T-cell (primary cell): ENCODE measurements around the gene LATS2. TPM values are rescaled to one million over a fixed set of nuclear protein-coding genes. Genes with fewer than 3 reads are reported as not detected.

ENCODE experiments used
- ATAC-seq, 4 experiments: fragments of 200-7000 bp in 3 of 4; fragments of 150-1000 bp in 1 of 4; cut with Tn5 transposase; replicated peaks in 1 of 4; 1 replicate in 3 of 4; 2 replicates in 1 of 4; pipeline ENCODE4 v1.10.0; 2021; ENCODE audit warnings: moderate library complexity in 3 of 4, mild to moderate bottlenecking in 2 of 4, moderate number of reproducible peaks in 1 of 4
- CTCF ChIA-PET, 2 donors: fragments of 300-600 bp; sonication (Branson Sonifier 250); formaldehyde crosslinking; loops; one replicate each; lab custom pipeline; 2022; ENCODE audit warnings: antibody characterized with exemption in 2 of 2; lab: Charles Lee
- POLR2A ChIA-PET, 2 donors: fragments of 300-600 bp; sonication (Branson Sonifier 250); formaldehyde crosslinking; loops; one replicate each; lab custom pipeline; 2022; ENCODE audit warnings: antibody characterized with exemption in 2 of 2; lab: Charles Lee
- DNase-seq, 35 experiments: peaks; one replicate each; pipeline versions ENCODE4 v3.0.0 to v3.0.0-alpha.2; 2013 to 2023
- H3K27ac ChIP-seq: one replicate; pipeline ENCODE4 v1.5.1; 2013; ENCODE audit warnings: low read length
- H3K27me3 ChIP-seq, 2 experiments: replicated peaks in 1 of 2; 1 replicate in 1 of 2; 2 replicates in 1 of 2; pipeline versions ENCODE4 v1.6.1 to v1.7.0; 2013; ENCODE audit warnings: low read length in 1 of 2, mixed read lengths in 1 of 2; ENCODE audit not compliant: control insufficient read depth in 2 of 2, insufficient read depth in 2 of 2; ENCODE audit errors: extremely low read depth in 1 of 2
- H3K36me3 ChIP-seq, 2 donors: 1 replicate in 1 of 2; 2 replicates in 1 of 2; pipeline versions ENCODE4 v1.6.1 to v1.7.0; 2013; ENCODE audit warnings: low read length in 1 of 2; ENCODE audit not compliant: control insufficient read depth in 2 of 2, insufficient read depth in 1 of 2; ENCODE audit errors: extremely low read depth in 1 of 2
- H3K4me1 ChIP-seq, 2 experiments: 1 replicate in 1 of 2; 2 replicates in 1 of 2; pipeline versions ENCODE4 v1.6.1 to v1.7.0; 2013; ENCODE audit warnings: low read length in 2 of 2, mixed read lengths in 1 of 2; ENCODE audit not compliant: insufficient read depth in 2 of 2, control insufficient read depth in 1 of 2; ENCODE audit errors: extremely low read depth in 1 of 2
- H3K4me3 ChIP-seq, 2 donors: 1 replicate in 1 of 2; 2 replicates in 1 of 2; pipeline versions ENCODE4 v1.5.1 to v1.7.0; 2013; ENCODE audit warnings: mild to moderate bottlenecking in 2 of 2, low read length in 1 of 2, moderate library complexity in 1 of 2; ENCODE audit not compliant: control insufficient read depth in 1 of 2; ENCODE audit errors: extremely low read depth in 1 of 2
- H3K9me3 ChIP-seq: 2 replicates; pipeline ENCODE4 v1.7.0; 2013
- H3K27ac Mint-ChIP-seq, 2 donors: one replicate each; pipeline ENCODE4 v1.8.0; 2020 to 2021; ENCODE audit warnings: mild to moderate bottlenecking in 2 of 2, mixed read lengths in 2 of 2
- H3K27me3 Mint-ChIP-seq, 2 donors: one replicate each; pipeline ENCODE4 v1.8.0; 2021 to 2022; ENCODE audit warnings: mixed read lengths in 2 of 2
- H3K36me3 Mint-ChIP-seq: one replicate; pipeline ENCODE4 v1.8.0; 2021; ENCODE audit warnings: mixed read lengths
- H3K4me1 Mint-ChIP-seq, 3 donors: one replicate each; pipeline ENCODE4 v1.8.0; 2020 to 2022; ENCODE audit warnings: mixed read lengths in 3 of 3, mild to moderate bottlenecking in 1 of 3
- H3K4me3 Mint-ChIP-seq, 3 donors: one replicate each; pipeline ENCODE4 v1.8.0; 2020 to 2022; ENCODE audit warnings: mild to moderate bottlenecking in 3 of 3, mixed read lengths in 3 of 3, moderate library complexity in 3 of 3
- H3K9me3 Mint-ChIP-seq, 3 donors: one replicate each; pipeline ENCODE4 v1.8.0; 2020 to 2022; ENCODE audit warnings: mixed read lengths in 3 of 3
- whole genome bisulfite sequencing: methylation state at CpG from one replicate; pipeline ENCODE4 v1.1.5; 2013; ENCODE audit warnings: missing lambda C conversion rate; ENCODE audit not compliant: insufficient coverage; 5-methylcytosine and 5-hydroxymethylcytosine counted together
- total RNA-seq, 35 experiments: library from RNA in 6 of 35; stranded (reverse) in 6 of 35; fragments of 120-200 nt in 1 of 35; gene quantifications; one replicate each; pipeline versions ENCODE4 v1.2.1 to v1.2.4 and lab custom pipeline; 2013 to 2026

LATS2 gene
- total RNA-seq, 5 donors from 2014 or later (not counting 1 experiment from before 2014, with no cell fraction given), result 0.88 to 4.2 (median 2.7) TPM

- Histone ChIP-seq H3K27me3 (peaks cover 0 to 2% of the 10 kb centered on the region in 2 experiments), H3K27ac (no peak overlapping the region), H3K4me3 (no peak overlapping the region), H3K36me3 (no peaks in the 10 kb centered on the region), H3K9me3 (no peaks in the 10 kb centered on the region), H3K4me1 (no peaks in the 10 kb centered on the region)
- DNase-seq (no peak), ATAC-seq (no peak)
- no peak overlapping the region for H3K4me3 Mint-ChIP-seq
- H3K4me1 Mint-ChIP-seq, result peaks cover 0 to 5% (median 3%) of the 10 kb centered on the region in 3 donors
- CTCF ChIA-PET, result no interaction called here
- WGBS, result 85% methylated on average over 16 of the region's 18 CpGs
- peaks cover 4 to 5% of the 10 kb centered on the region in 2 donors for H3K27me3 Mint-ChIP-seq
- POLR2A ChIA-PET, result no interaction called here
- H3K27ac Mint-ChIP-seq, result no peak overlapping the region
- H3K36me3 Mint-ChIP-seq, result peaks cover 8% of the 10 kb centered on the region
- no peaks in the 10 kb centered on the region for H3K9me3 Mint-ChIP-seq
These were observed 79.9 kb downstream of the LATS2 start for GRCh38 chr13:20981370-20982095.

GRCh38 chr13:20980899-20981298 lies 80.5 kb downstream of the LATS2 start:
- Mint-ChIP-seq H3K9me3 (no peaks in the 10 kb centered on the region), H3K36me3 (peaks cover 8% of the 10 kb centered on the region), H3K4me1 (peaks cover 0 to 1% (median 1%) of the 10 kb centered on the region in 3 donors), H3K27ac (no peak overlapping the region), H3K27me3 (peaks cover 4 to 5% of the 10 kb centered on the region in 2 donors), H3K4me3 (no peak overlapping the region)
- H3K27ac ChIP-seq, result no peak overlapping the region
- no peaks in the 10 kb centered on the region for H3K9me3 ChIP-seq
- ChIA-PET POLR2A (no interaction called here), CTCF (no interaction called here)
- no peak overlapping the region for H3K4me3 ChIP-seq
- H3K27me3 ChIP-seq, result peaks cover 0 to 2% of the 10 kb centered on the region in 2 experiments
- 80% methylated on average over 3 of the region's 4 CpGs for WGBS
- H3K4me1 ChIP-seq, result no peaks in the 10 kb centered on the region
- no peaks in the 10 kb centered on the region for H3K36me3 ChIP-seq
- DNase-seq (no peak), ATAC-seq (no peak)

DNA sequence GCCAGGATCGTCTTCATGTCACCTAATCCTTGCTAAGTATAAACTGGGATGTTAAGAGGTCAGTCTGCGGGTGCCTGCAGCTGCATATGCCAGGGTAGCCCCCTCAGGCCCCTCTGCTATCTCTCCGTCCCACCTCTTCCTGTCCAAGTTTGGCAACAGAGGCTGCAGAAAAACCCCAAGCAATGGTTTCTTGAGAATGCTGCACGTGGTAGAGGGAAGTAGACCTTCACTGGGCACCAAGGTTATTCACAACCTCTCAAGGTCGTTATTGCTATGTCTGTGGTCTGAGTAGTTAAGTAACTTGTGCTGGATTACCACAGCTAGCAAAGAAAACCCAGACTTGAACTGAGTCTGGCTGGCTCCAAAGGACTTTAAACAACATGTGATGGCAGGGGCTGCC lies 81.0 kb downstream of the LATS2 start:
- H3K27me3 Mint-ChIP-seq, result peaks cover 4 to 5% of the 10 kb centered on the region in 2 donors
- no peaks in the 10 kb centered on the region for H3K9me3 ChIP-seq
- no peaks in the 10 kb centered on the region for H3K36me3 ChIP-seq
- no peak overlapping the region for H3K27ac ChIP-seq
- DNase-seq, result no peak
- no peak for ATAC-seq
- ChIA-PET CTCF (no interaction called here), POLR2A (no interaction called here)
- H3K4me3 Mint-ChIP-seq, result no peak overlapping the region
- H3K9me3 Mint-ChIP-seq, result no peaks in the 10 kb centered on the region
- H3K4me1 Mint-ChIP-seq, result no peaks in the 10 kb centered on the region
- no peak overlapping the region for H3K27ac Mint-ChIP-seq
- 33% methylated on average over 1 of the region's 5 CpGs for WGBS
- H3K27me3 ChIP-seq, result peaks cover 0 to 2% of the 10 kb centered on the region in 2 experiments
- no peak overlapping the region for H3K4me3 ChIP-seq
- H3K4me1 ChIP-seq, result no peaks in the 10 kb centered on the region
- H3K36me3 Mint-ChIP-seq, result peaks cover 8% of the 10 kb centered on the region

GRCh38 chr13:20977394-20977793 lies 84.0 kb downstream of the LATS2 start:
- Mint-ChIP-seq H3K36me3 (peaks cover 16% of the 10 kb centered on the region), H3K4me3 (no peak overlapping the region), H3K9me3 (no peaks in the 10 kb centered on the region), H3K27me3 (peaks cover 5 to 10% of the 10 kb centered on the region in 2 donors), H3K27ac (no peak overlapping the region), H3K4me1 (no peaks in the 10 kb centered on the region)
- ATAC-seq (no peak), DNase-seq (no peak)
- POLR2A ChIA-PET, result no interaction called here
- H3K4me1 ChIP-seq, result no peaks in the 10 kb centered on the region
- CTCF ChIA-PET, result no interaction called here
- H3K9me3 ChIP-seq, result no peaks in the 10 kb centered on the region
- no CpG with 5 or more reads among the region's 2 CpGs for WGBS
- H3K36me3 ChIP-seq, result no peaks in the 10 kb centered on the region
- peaks cover 0 to 5% of the 10 kb centered on the region in 2 experiments for H3K27me3 ChIP-seq
- H3K4me3 ChIP-seq, result no peak overlapping the region
- no peak overlapping the region for H3K27ac ChIP-seq

- H3K27me3 ChIP-seq, result peaks cover 0 to 5% of the 10 kb centered on the region in 2 experiments
- ATAC-seq, result no peak
- Mint-ChIP-seq H3K27me3 (peaks cover 0 to 6% of the 10 kb centered on the region in 2 donors), H3K4me1 (no peaks in the 10 kb centered on the region), H3K36me3 (peaks cover 8% of the 10 kb centered on the region), H3K27ac (no peak overlapping the region), H3K4me3 (no peak overlapping the region), H3K9me3 (no peaks in the 10 kb centered on the region)
- ChIA-PET CTCF (no interaction called here), POLR2A (no interaction called here)
- no peak overlapping the region for H3K27ac ChIP-seq
- H3K4me1 ChIP-seq, result no peaks in the 10 kb centered on the region
- no peaks in the 10 kb centered on the region for H3K36me3 ChIP-seq
- H3K4me3 ChIP-seq, result no peak overlapping the region
- no peak for DNase-seq
- no peaks in the 10 kb centered on the region for H3K9me3 ChIP-seq
- 92% methylated on average over 17 of the region's 20 CpGs for WGBS
These were observed 86.3 kb downstream of the LATS2 start for GRCh38 chr13:20974981-20975585.

DNA sequence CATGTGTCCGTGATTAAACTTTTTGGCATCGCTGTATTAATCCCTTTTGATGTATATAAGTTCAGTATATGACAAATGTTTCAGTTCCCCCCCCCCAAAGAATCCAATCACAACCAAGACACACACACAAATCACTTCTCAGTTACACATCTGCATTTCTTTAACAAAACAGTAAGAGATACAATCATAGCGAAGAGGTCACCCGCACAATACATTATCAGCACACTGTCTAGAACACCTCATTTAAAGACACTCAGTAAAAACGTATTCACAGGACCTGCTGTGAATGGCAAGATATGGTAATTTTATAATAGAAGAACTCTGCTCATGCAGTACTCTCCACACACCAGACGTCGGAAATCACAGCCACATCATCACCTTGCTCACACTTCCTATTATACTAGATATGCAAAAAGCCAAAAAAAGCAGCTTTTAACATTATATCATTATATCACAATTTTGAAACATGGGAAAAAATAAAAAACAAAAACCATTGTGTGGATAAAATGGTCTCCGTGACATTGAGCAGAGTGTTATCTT lies 87.4 kb downstream of the LATS2 start:
- CTCF ChIA-PET, result no interaction called here
- H3K9me3 ChIP-seq, result no peaks in the 10 kb centered on the region
- no peak overlapping the region for H3K4me3 Mint-ChIP-seq
- no peaks in the 10 kb centered on the region for H3K4me1 ChIP-seq
- DNase-seq, result no peak
- H3K27me3 Mint-ChIP-seq, result peaks cover 0 to 6% of the 10 kb centered on the region in 2 donors
- POLR2A ChIA-PET, result no interaction called here
- no peak overlapping the region for H3K27ac ChIP-seq
- H3K27ac Mint-ChIP-seq, result no peak overlapping the region
- H3K27me3 ChIP-seq, result peaks cover 0 to 5% of the 10 kb centered on the region in 2 experiments
- no peaks in the 10 kb centered on the region for H3K36me3 ChIP-seq
- H3K36me3 Mint-ChIP-seq, result peaks cover 8% of the 10 kb centered on the region
- ATAC-seq, result no peak
- no CpG with 5 or more reads among the region's 8 CpGs for WGBS
- no peaks in the 10 kb centered on the region for H3K9me3 Mint-ChIP-seq
- H3K4me1 Mint-ChIP-seq, result peaks cover 0 to 3% (median 0%) of the 10 kb centered on the region in 3 donors
- no peak overlapping the region for H3K4me3 ChIP-seq
